Endodermal cell (in vitro differentiated cells): ENCODE measurements around the gene CYB5A. TPM values are rescaled to one million over a fixed set of nuclear protein-coding genes. Genes with fewer than 3 reads are reported as not detected.

Experiments
- DNase-seq: peaks from one replicate; pipeline ENCODE4 v3.0.0-alpha.2; 2017
- H3K27ac ChIP-seq: 2 replicates; pipeline ENCODE4 v1.5.1; 2013; ENCODE audit warnings: mild to moderate bottlenecking, low read depth, low read length, moderate library complexity
- H3K27me3 ChIP-seq: 2 replicates; pipeline ENCODE4 v1.6.1; 2013; ENCODE audit warnings: mild to moderate bottlenecking, low read length, moderate library complexity; ENCODE audit not compliant: insufficient read depth, control insufficient read depth, poor library complexity, severe bottlenecking
- H3K36me3 ChIP-seq: 2 replicates; pipeline ENCODE4 v1.7.0; 2013; ENCODE audit warnings: mild to moderate bottlenecking, low read length, moderate library complexity; ENCODE audit not compliant: control insufficient read depth, insufficient read depth
- H3K4me1 ChIP-seq: one replicate; pipeline ENCODE4 v1.7.0; 2013; ENCODE audit warnings: low read length; ENCODE audit not compliant: control insufficient read depth, insufficient read depth
- H3K4me3 ChIP-seq: 2 replicates; pipeline ENCODE4 v1.5.1; 2013; ENCODE audit warnings: mild to moderate bottlenecking, low read length, moderate library complexity
- H3K9ac ChIP-seq: 2 replicates; pipeline ENCODE4 v1.6.1; 2013; ENCODE audit warnings: mild to moderate bottlenecking, low read length, moderate library complexity; ENCODE audit not compliant: poor library complexity, severe bottlenecking; ENCODE audit errors: extremely low read depth
- H3K9me3 ChIP-seq: 2 replicates; pipeline ENCODE4 v1.6.1; 2013; ENCODE audit warnings: mild to moderate bottlenecking, low read length, moderate library complexity; ENCODE audit not compliant: control insufficient read depth
- H3K27ac Mint-ChIP-seq: 2 replicates; pipeline ENCODE4 v1.8.0; 2020; ENCODE audit warnings: mixed read lengths
- H3K27me3 Mint-ChIP-seq: 2 replicates; pipeline ENCODE4 v1.8.0; 2021; ENCODE audit warnings: mild to moderate bottlenecking, mixed read lengths; ENCODE audit not compliant: insufficient read depth
- H3K36me3 Mint-ChIP-seq: 2 replicates; pipeline ENCODE4 v1.8.0; 2020; ENCODE audit warnings: low read depth, mixed read lengths
- H3K4me1 Mint-ChIP-seq: 2 replicates; pipeline ENCODE4 v1.8.0; 2020; ENCODE audit warnings: mixed read lengths
- H3K4me3 Mint-ChIP-seq: 2 replicates; pipeline ENCODE4 v1.8.0; 2020; ENCODE audit warnings: mild to moderate bottlenecking, moderate library complexity, mixed read lengths
- H3K9me3 Mint-ChIP-seq: 2 replicates; pipeline ENCODE4 v1.8.0; 2020; ENCODE audit warnings: mild to moderate bottlenecking, mixed read lengths
- CTCF ChIP-seq: fragments of 200-600 bp; sonication (generic); conservative IDR thresholded peaks from 2 replicates; pipeline ENCODE4 v1.5.0; 2021; ENCODE audit warnings: antibody characterized with exemption, mild to moderate bottlenecking
- whole genome bisulfite sequencing, 2 experiments: methylation state at CpG; one replicate each; pipeline versions ENCODE4 v1.1.5 to v1.1.7; 2013; ENCODE audit warnings: missing lambda C conversion rate in 2 of 2, mixed read lengths in 1 of 2; ENCODE audit not compliant: insufficient coverage in 1 of 2, insufficient read length in 1 of 2; 5-methylcytosine and 5-hydroxymethylcytosine counted together
- total RNA-seq, 2 donors: library from RNA; stranded (reverse); fragmentation: NEBNext Ultra II Directional in 1 of 2; extraction: Animal tissue kit (Norgen Biotek cat#: 25700) in 1 of 2; gene quantifications; 2 replicates in 1 of 2; 3 replicates in 1 of 2; pipeline ENCODE4 v1.2.1, GENCODE V29; 2021

CYB5A gene
- total RNA-seq, 2 donors from 2014 or later: 72.6 to 124 TPM

- no peak overlapping the region for H3K4me3 ChIP-seq
- H3K27ac Mint-ChIP-seq: peak overlapping the region; percentile 62
- no peaks in the 10 kb centered on the region for H3K36me3 ChIP-seq
- no peaks in the 10 kb centered on the region for H3K27me3 Mint-ChIP-seq
- H3K4me3 Mint-ChIP-seq: no peak overlapping the region
- H3K9me3 ChIP-seq: no peaks in the 10 kb centered on the region
- WGBS, 2 experiments: 50 to 81% methylated on average over 2 to 3 of the region's 4 CpGs
- H3K36me3 Mint-ChIP-seq: peaks cover 23% of the 10 kb centered on the region
- H3K9ac ChIP-seq: peak overlapping the region; percentile 23
- peaks cover 22% of the 10 kb centered on the region for H3K4me1 ChIP-seq
- H3K27me3 ChIP-seq: no peaks in the 10 kb centered on the region
- TF ChIP-seq CTCF: no peak
- DNase-seq: no peak
- H3K9me3 Mint-ChIP-seq: no peaks in the 10 kb centered on the region
- H3K4me1 Mint-ChIP-seq: peaks cover 40% of the 10 kb centered on the region
- no peak overlapping the region for H3K27ac ChIP-seq
These were observed 40.3 kb downstream of the CYB5A start for GRCh38 chr18:74251297-74252038.

- peaks cover 20% of the 10 kb centered on the region for H3K36me3 Mint-ChIP-seq
- 92 to 97% methylated on average over 7 to 12 of the region's 12 CpGs for WGBS, 2 experiments
- no peaks in the 10 kb centered on the region for H3K9me3 Mint-ChIP-seq
- TF ChIP-seq CTCF: no peak
- no peaks in the 10 kb centered on the region for H3K36me3 ChIP-seq
- H3K4me3 ChIP-seq: no peak overlapping the region
- H3K27ac ChIP-seq: no peak overlapping the region
- H3K4me1 ChIP-seq: peaks cover 12% of the 10 kb centered on the region
- peak overlapping the region; percentile 55 for H3K27ac Mint-ChIP-seq
- H3K4me3 Mint-ChIP-seq: no peak overlapping the region
- H3K9ac ChIP-seq: no peak overlapping the region
- H3K4me1 Mint-ChIP-seq: peaks cover 28% of the 10 kb centered on the region
- no peaks in the 10 kb centered on the region for H3K27me3 Mint-ChIP-seq
- H3K27me3 ChIP-seq: no peaks in the 10 kb centered on the region
- H3K9me3 ChIP-seq: no peaks in the 10 kb centered on the region
- no peak for DNase-seq
These were observed 41.6 kb downstream of the CYB5A start for GRCh38 chr18:74250131-74250530.

GRCh38 chr18:74249181-74249968 lies 42.4 kb downstream of the CYB5A start:
- Mint-ChIP-seq H3K27me3 (no peaks in the 10 kb centered on the region), H3K9me3 (no peaks in the 10 kb centered on the region), H3K4me3 (no peak overlapping the region), H3K27ac (no peak overlapping the region), H3K36me3 (peaks cover 16% of the 10 kb centered on the region), H3K4me1 (peaks cover 28% of the 10 kb centered on the region)
- H3K27me3 ChIP-seq: no peaks in the 10 kb centered on the region
- H3K9me3 ChIP-seq: no peaks in the 10 kb centered on the region
- no peaks in the 10 kb centered on the region for H3K36me3 ChIP-seq
- no peak for TF ChIP-seq CTCF
- whole genome bisulfite sequencing, 2 experiments: 80 to 94% methylated on average over 1 to 10 of the region's 11 CpGs
- no peak overlapping the region for H3K4me3 ChIP-seq
- H3K4me1 ChIP-seq: peaks cover 10% of the 10 kb centered on the region
- no peak overlapping the region for H3K9ac ChIP-seq
- no peak overlapping the region for H3K27ac ChIP-seq
- no peak for DNase-seq
